ENCODE data around the gene DNAJC30. TPM values are rescaled to one million over a fixed set of nuclear protein-coding genes. Genes with fewer than 3 reads are reported as not detected.
A peak's percentile ranks its signal among the peaks of the same experiment; 100 is the strongest.

The DNAJC30 gene
- total RNA-seq, 1 donor from 2014 or later, result 7.3 TPM

DNA sequence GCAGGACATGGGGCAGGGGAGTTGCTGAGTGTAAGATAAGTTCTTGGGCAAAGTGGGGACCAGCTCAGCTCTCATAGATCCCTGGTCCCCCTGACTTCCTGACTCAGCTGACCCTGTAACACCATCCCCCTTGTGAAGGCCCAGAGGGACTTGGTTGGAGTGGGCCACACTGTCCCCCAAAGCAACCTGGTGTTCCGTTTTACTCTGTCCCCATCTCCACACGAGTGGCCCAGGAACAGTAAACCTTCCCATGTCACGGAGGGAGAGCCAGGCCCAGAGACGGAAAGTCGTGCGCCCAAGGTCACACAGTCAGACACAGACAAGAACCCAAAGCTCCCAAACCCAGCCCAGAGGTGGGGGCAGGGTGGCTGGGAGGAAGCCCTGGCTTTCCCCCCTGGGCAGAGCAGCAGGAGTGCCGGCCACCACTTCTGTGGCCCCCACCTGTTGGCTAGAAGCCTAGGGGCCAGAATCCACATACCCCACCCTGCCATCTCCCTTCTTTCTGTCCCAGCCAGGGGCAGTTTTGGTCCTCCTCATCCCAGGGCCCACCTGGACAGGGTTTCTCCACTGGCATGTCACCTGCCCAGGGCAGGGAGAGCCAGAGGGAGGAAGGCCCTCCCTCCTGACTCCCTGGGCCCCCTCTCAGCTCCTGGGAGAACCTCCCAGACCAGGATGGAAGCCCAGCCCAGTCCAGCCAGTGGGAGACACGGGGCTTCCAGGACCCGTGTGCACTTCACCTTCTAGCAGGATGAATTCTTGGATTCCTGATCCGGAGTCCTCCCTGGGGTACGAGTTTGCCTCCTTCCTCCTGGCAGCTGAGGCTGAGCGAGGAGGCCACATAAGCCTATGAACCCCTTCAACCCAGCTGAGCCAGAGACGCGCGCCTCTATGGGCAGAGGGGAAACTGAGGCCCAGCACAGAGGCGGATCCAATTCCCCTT is 36.2 kb downstream of the DNAJC30 start:
- ATAC-seq, result peak; percentile 6

DNA sequence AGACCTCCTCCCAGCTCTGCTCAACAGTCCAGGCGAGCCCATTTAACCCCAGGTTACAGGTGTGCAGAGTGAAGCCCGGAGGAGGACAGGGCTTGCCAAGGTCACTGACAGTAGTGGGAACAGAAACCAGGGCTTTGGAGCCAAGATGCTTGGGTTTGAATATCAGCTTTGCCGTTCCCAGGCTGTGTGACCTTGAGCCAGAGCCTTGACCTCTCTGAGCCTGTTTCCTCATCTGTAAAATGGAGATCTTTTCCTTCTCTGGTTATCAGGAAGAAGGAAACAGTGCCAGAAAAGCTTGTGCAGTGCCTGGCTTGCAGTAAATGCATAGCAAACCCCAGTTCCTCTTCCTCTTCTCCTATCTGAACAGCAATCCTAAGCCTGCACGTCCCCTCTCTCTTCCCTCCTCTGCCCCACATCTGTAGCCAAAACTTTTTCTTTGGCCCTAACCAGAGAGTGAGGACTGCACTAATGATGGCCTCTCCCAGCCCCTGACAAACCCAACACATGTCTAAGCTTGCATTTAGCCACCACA is 37.5 kb downstream of the DNAJC30 start:
- ATAC-seq, result no peak

DNA sequence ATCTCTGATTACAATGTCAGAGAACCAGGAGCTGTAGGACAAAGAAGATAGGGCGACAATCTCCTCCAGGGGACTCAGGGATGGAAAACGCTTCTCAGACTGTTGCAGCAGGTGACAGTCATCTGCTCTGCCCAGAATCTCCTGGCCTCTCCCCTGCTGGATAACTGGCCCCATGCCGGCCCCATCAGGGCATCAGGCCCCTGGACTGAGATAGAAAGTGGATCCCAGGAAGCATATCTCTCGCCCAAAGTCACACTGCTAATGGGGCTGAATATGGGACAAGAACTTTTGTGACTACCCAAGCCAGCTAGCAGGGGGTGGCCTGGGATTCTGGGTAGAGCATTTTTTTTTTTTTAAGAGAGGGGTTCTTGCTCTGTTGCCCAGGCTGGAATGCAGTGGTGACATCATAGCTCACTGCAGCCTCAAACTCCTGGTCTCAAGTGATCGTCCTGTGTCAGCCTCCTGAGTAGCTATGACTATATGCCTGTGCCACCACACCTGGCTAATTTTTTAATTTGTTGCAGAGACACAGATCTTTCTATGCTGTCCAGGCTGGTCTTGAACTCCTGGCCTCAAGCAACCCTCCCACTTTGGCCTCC is 38.5 kb downstream of the DNAJC30 start:
- no peak for ATAC-seq

DNA sequence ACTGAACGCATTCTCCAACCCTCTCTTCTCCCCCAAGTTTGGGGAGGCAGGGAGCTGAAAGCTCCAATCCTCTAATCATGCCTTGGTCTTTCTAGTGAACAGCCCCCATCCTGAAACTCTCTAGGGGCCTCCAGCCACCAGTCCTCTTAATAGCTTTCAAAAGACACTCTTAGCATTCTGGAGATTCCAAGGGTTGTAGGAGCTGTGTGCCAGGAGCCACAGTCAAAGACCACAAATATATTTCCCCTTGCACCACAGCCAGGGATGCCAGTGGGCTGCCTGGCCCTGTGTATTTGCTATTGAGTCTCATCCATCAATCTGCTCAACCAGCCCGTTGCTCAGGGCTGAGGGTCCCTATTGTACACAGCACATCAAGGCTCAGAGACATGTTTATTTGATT is 40.4 kb downstream of the DNAJC30 start:
- ATAC-seq, result no peak

DNA sequence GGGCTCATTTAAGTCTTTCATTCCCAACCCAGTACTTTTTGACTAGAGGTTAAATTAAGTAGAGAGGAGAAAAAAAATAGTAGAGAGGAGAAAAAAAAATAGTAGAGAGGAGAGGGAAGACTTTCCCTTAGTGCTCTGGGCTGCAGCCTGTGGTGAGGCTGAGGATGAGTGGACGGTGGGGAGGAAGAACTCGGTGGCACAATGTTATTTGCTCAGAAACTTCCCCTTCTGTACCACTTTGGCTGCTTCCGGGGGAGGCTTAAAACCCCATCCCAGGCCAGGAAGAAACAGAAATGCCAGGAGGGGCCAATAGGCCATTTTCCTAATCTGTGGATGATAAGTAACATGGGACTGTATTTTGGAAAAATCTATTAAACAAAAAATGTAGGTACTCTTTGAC is 44.3 kb downstream of the DNAJC30 start:
- no peak for ATAC-seq

DNA sequence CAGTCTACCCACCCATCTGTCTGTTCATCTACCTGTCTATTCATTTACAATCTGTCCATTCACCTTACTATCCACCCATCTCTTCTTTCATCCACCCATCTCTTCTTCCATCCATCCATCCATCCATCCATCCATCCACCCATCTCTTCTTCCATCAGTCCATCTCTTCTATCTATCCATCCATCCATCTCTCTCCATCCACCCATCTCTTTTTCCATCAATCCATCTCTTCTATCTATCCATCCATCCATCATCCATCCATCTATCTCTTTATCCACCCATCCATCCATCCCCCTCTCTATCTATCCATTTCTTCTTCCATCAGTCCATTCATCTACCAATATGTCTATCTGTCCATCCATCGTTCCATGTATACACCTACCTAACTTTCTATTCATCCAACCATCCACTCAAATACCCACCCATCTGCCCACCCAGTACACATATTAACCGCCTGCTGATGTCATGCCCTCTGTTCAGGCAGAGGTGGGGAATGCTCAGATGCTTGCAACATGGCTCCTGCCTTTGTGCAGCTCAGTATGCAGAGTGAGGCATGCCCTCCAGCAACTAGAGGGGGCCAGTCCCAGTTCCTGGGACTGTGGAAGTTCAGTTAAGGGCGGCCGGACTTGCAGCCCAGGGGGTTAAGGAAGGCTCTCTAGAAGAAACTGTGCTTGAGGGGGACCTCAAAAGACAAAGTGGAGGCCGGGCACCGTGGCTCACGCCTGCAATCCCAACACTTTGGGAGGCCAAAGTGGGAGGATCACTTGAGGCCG is 47.6 kb downstream of the DNAJC30 start:
- ATAC-seq, result peak; percentile 17

DNA sequence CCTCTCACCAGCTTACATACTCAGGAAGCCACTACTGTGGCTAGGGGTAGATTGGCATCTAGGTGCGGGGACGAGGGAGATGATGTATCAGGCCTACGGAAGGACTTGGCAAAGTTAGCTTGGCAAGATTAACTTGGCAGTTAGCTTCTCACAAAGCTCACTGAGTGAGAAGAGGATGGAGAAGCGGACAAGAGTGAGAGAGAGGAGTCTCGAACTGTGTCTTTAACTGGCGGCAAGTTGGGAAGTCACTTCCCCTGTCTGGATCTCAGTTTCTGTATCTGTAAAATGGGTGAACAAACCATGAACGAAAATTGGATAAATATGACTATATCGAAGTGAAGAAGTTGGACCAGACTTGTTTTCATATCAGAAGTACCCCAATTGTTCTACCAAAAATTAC is 49.4 kb downstream of the DNAJC30 start:
- ATAC-seq, result no peak

DNA sequence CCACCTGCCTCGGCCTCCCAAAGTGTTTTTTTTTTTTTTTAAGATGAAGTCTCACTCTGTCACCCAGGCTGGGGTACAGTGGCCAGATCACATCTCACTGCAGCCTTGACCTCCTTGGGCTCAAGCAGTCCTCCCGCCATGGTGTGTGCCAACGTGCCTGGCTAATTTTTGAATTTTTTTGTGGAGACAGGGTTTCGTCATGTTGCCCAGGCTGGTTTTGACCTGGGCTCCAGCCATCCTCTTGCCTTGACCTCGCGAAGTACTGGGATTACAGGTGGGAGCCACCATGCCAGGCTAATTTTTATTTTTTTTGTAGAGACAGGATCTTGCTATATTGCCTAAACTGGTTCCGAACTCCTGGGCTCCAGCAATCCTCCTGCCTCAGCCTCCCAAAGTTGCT is 49.9 kb downstream of the DNAJC30 start:
- no peak for ATAC-seq

DNA sequence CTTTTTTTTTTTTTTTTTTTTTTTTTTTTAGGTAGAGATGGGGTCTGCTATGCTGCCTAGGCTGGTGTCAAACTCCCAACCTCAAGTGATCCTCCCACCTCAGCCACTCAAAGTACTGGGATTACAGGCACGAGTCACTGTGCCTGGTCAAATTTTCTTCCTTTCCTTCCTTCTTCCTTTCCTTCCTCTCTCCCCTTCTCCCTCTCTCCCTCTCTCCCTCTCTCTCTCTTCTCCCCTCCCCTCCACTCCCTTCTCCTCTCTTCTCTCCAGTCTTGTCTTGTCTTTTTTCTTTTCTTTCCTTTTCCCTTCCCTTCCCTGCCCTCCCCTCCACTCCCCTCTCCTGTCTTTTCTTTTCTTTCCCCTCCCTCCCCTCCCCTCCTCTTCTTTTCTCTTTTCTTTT is 51.7 kb downstream of the DNAJC30 start:
- ATAC-seq, result no peak

Other genes starting within 250 kb of the DNAJC30 start
- 0.24 TPM for gene FZD9, start 249.7 kb downstream of the DNAJC30 start, total RNA-seq
- 22.3 TPM for gene BAZ1B, start 161.2 kb downstream of the DNAJC30 start, total RNA-seq
- gene BCL7B, start 125.8 kb downstream of the DNAJC30 start, total RNA-seq, result 34.8 TPM
- gene TBL2, start 104.9 kb downstream of the DNAJC30 start, total RNA-seq, result 19.2 TPM
- 0.52 TPM for gene MLXIPL, start 58.9 kb downstream of the DNAJC30 start, total RNA-seq
- gene VPS37D, start 15.6 kb downstream of the DNAJC30 start, total RNA-seq, result 0.32 TPM
- gene BUD23, start 144 bp upstream of the DNAJC30 start, total RNA-seq, result 39.2 TPM
- 1.2 TPM for gene STX1A, start 36.2 kb upstream of the DNAJC30 start, total RNA-seq
- gene ABHD11, start 55.3 kb upstream of the DNAJC30 start, total RNA-seq, result 11.7 TPM
- 0.64 TPM for gene CLDN3, start 86.8 kb upstream of the DNAJC30 start, total RNA-seq
- 149 TPM for gene CLDN4, start 147.5 kb upstream of the DNAJC30 start, total RNA-seq
- gene METTL27, start 159.1 kb upstream of the DNAJC30 start, total RNA-seq, result 1.9 TPM
- gene TMEM270, start 177.7 kb upstream of the DNAJC30 start, total RNA-seq, result not detected

Data from esophagus mucosa (tissue), 1 donor.